ENCODE data around the gene SIK3.

SIK3 gene

DNA sequence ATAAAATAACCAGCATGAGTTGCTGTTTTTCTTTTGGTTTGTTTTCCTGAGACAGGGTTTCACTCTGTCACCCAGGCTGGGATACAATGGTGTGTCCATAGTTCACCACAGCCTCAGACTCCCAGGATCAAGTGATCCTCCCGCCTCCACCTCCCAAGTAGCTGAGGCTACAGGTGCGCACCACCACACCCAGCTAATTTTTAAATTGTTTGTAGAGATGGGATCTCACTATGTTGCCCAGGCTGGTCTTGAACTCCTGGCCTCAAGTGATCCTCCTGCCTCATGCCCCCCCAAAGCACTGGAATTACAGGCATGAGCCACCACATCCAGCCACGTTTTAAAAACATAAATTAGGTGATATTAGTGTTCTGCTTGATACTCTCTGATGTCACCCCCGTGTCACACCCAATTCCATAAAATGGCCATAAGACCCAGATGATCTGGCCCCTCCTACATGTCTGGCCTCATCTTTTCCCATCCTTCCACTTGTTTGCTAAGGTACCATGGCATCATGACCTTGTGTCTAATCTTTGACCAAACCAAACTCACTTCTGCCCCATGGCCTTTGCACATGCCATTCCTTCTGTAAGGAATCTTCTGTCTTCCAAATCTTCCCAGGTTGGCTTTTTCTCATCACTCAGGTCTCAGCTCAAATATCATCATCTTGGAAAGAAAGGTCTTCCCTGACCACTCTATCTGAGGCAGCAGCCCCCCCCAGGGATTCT, 6.3 kb downstream of the SIK3 start:
- no peak overlapping the region for H3K27ac ChIP-seq
- no peak for TF ChIP-seq ZFX (IDR thresholded peaks at IDR 0.05; ENCODE audit: borderline replicate concordance)
- TF ChIP-seq, protein P1, sequence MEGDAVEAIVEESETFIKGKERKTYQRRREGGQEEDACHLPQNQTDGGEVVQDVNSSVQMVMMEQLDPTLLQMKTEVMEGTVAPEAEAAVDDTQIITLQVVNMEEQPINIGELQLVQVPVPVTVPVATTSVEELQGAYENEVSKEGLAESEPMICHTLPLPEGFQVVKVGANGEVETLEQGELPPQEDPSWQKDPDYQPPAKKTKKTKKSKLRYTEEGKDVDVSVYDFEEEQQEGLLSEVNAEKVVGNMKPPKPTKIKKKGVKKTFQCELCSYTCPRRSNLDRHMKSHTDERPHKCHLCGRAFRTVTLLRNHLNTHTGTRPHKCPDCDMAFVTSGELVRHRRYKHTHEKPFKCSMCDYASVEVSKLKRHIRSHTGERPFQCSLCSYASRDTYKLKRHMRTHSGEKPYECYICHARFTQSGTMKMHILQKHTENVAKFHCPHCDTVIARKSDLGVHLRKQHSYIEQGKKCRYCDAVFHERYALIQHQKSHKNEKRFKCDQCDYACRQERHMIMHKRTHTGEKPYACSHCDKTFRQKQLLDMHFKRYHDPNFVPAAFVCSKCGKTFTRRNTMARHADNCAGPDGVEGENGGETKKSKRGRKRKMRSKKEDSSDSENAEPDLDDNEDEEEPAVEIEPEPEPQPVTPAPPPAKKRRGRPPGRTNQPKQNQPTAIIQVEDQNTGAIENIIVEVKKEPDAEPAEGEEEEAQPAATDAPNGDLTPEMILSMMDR (IDR thresholded peaks at IDR 0.05), result no peak

DNA sequence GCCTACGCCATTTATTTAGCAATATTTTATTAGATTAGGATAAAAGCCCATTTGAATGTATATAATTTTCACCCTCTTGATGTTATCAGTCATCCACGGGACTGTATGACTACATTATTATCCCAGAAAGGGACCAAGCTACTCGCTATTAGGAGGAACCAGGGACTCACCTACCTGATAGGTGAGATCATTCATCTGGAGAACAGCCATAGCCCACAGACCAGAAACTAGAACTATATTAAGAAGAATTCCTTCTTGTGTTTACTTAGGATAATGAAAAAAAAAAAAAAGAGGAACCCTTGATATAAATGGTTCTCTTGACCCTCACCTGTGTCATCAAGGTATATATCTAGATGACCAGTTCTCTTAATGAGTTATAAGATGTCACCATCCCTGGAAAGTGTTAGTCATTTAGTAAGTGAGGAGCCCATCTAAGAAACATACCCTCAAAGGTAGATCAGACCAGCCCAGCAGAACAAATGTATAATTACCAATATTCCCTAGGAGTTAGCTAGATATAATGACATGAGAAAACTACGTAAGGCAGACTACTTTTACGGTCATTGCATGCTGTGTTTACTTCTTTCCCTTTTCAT, 8.0 kb downstream of the SIK3 start:
- TF ChIP-seq, protein P1 (IDR thresholded peaks at IDR 0.05), result no peak
- no peak for TF ChIP-seq ZFX (IDR thresholded peaks at IDR 0.05; ENCODE audit: borderline replicate concordance)
- H3K27ac ChIP-seq, result no peak overlapping the region

DNA sequence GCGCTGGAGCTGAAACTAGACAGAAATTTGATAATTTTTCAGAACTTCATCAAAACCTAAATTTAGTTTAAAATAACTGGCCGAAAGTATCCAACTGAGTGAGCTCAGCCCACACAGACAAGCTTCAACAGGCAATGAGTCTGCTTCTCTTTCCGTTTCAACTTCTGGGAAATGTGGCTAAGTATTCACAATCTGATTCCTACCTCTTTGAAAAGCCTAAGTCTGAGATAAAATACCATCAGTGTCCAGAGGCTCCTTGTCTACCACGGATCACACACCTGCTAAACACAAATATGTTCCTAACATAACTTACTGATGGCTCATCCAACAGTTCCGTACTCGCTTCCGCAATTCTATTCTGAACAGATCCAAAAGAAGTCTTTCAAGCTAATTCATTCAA, 8.5 kb downstream of the SIK3 start:
- TF ChIP-seq, protein P1 (IDR thresholded peaks at IDR 0.05), result no peak
- TF ChIP-seq ZFX (IDR thresholded peaks at IDR 0.05; ENCODE audit: borderline replicate concordance), result no peak
- H3K27ac ChIP-seq, result no peak overlapping the region

- no peak for TF ChIP-seq ZFX (IDR thresholded peaks at IDR 0.05; ENCODE audit: borderline replicate concordance)
- TF ChIP-seq, protein P1 (IDR thresholded peaks at IDR 0.05), result no peak
- H3K27ac ChIP-seq, result no peak overlapping the region
Measured at GRCh38 chr11:117087446-117087845, 10.8 kb downstream of the SIK3 start.

DNA sequence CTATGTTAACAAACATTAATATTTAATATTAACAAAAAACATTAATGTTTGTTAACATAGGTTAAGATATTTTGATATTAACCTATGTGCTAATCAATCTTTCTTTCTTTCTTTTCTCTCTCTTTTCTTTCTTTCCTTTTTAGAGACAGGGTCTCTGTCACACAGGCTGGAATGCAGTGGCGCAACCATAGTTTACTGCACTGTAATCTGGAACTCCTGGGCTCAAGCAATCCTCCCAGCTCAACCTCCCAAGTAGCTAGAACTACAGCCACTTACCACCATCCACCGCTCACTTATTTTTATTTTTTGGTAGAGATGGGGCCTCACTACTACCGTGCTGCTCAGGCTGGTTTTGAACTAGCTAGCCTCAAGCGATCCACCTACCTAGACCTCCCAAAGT, 13.2 kb downstream of the SIK3 start:
- H3K27ac ChIP-seq, result no peak overlapping the region
- no peak for TF ChIP-seq ZFX (IDR thresholded peaks at IDR 0.05; ENCODE audit: borderline replicate concordance)
- TF ChIP-seq, protein P1 (IDR thresholded peaks at IDR 0.05), result no peak

DNA sequence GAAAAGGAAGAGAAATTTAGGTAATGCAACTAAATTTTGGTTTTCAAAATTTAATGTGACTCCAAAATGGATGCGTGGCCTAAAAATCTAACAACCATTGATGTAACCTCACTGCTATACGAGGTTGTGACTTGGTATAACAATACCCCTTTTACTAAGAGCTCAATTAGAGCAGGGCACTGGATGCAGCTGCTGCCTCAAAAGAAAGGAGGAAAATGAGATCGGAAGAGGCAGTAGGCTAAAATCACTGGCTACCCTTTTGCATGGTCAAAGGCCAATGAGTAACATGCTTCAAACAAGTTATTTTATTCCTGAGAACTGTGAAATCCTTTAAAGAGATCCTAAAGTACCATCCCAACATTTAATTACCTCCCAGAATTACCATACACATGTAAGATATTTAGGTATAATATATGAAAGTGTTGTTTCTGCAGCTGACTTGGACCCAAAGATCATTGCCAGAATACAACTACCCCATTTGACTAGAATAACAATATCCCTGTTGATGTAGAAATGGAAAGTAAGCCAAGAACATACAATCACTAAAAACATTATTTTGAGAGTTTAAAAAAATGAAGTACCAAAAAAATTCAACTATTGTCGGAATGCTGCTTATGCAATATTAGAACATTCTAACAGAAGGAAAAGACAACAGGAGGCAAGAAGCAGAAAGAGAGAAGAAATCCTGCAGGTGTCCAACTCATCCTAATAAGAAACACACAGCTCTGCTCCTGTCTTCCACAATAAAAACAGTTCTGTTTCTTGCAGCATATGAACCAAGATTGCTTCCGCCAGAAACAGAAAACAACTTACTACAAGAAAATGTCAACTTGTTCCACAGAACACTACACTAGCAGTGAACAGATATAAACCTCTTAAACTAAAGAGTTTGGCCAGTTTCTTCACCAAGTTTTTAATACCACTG, 15.0 kb downstream of the SIK3 start:
- no peak overlapping the region for H3K27ac ChIP-seq
- TF ChIP-seq ZFX (IDR thresholded peaks at IDR 0.05; ENCODE audit: borderline replicate concordance), result no peak

DNA sequence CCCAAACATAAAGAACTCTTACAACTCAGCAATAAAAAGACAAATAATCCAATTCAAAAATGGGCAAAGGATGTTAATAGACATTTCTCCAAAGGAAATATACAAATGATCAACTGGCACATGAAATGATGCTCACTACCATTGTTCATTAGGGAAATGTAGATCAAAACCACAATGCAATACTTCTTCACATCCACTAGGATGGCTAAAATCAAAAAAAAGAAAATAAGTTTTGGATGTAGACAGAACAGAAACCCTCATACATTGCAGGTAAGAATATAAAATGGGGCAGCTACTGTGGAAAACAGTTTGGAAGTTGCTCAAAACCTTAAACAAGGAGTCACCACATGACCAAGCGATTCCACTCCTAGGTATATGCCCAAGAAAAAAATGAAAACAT, 16.3 kb downstream of the SIK3 start:
- H3K27ac ChIP-seq, result no peak overlapping the region
- TF ChIP-seq, protein P1 (IDR thresholded peaks at IDR 0.05), result no peak; the same call in 1 of the 2 replicates
- TF ChIP-seq ZFX (IDR thresholded peaks at IDR 0.05; ENCODE audit: borderline replicate concordance), result no peak
